ENCODE results near the gene MBD3.

DNA sequence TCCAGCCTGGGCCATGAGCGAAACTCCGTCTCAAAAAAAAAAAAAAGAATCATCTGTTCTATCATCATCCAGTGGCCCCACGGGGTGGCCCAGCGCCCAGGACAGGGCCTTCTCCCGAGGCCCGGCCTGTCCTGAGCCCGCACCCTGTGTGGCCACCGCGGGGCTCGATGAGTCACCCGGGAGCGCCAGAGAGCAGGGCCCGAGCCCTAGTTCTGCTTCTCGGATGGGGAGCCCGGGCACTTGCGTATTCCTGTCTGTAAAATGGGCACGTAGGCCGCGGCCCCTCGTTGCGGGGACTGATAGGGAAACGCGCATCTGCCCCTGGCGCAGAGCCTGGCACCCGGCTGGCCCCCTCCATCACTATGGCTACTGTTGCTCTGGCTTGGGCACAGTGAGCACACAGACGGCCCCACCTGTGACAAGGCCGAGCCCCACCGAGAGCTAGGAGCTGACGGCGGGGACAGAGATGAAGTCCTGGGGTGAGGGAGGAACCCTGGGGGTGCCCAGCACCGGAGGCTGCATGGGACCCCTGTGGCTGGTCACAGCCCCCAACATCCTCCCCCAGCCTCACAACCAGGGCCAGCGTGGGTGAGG is 33.8 kb upstream of the MBD3 start:
- TF ChIP-seq POLR2A (IDR thresholded peaks at IDR 0.05; ENCODE audit: extremely low read depth, insufficient read length) = no peak
- TF ChIP-seq, protein P1, sequence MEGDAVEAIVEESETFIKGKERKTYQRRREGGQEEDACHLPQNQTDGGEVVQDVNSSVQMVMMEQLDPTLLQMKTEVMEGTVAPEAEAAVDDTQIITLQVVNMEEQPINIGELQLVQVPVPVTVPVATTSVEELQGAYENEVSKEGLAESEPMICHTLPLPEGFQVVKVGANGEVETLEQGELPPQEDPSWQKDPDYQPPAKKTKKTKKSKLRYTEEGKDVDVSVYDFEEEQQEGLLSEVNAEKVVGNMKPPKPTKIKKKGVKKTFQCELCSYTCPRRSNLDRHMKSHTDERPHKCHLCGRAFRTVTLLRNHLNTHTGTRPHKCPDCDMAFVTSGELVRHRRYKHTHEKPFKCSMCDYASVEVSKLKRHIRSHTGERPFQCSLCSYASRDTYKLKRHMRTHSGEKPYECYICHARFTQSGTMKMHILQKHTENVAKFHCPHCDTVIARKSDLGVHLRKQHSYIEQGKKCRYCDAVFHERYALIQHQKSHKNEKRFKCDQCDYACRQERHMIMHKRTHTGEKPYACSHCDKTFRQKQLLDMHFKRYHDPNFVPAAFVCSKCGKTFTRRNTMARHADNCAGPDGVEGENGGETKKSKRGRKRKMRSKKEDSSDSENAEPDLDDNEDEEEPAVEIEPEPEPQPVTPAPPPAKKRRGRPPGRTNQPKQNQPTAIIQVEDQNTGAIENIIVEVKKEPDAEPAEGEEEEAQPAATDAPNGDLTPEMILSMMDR (IDR thresholded peaks at IDR 0.05; ENCODE audit: low read depth, low read length) = no peak

All from NB4 (cell line).